ENCODE measurements around the gene CXorf65.
A peak's percentile ranks its signal among the peaks of the same experiment; 100 is the strongest.

The CXorf65 gene

DNA sequence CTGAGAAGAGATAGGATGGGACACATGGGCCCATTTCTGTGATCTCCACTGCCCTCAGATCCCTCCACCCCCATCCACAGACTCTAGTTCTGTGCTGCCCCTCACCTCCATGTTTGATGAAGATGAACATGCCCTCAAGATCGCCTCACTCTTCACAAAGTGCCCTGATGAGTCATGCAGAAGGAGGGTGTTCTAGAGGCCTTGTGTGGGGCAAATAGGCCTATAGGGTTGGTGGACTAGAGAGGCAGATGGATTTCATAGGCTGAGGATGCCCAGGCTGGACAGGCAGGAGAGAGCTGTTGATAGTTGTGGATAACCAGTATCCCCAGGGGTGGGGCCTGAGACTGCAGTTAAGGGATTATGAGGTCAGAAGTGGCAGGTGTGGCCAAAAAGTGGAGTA is at the start of gene CXorf65:
TSS of gene CXorf65 (minus strand) at position 314 of the 400 bp plus-strand sequence. CDS start at position 130, 184 bp downstream.
- peak; percentile 39 for DNase-seq

DNA sequence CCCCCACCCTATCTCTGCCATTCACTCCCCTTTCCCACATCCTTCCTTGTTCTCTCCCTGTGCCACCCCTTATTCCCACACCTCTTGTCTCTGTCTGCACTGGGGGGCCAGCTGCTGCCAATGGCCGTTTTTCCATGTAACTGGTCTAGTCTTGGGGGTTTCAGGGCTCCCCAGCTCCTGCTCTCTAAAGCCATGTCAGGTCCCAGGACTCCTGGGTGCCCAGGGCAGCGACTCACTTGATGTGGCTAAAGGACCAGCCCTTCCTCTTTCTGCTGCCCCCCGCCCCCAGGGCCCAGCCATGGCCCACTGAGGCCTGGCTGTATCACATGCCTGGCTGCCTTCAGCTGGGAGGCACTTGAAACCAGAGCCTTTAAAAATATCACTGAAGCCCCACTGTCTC is 48.1 kb upstream of the CXorf65 start:
- DNase-seq: no peak

DNA sequence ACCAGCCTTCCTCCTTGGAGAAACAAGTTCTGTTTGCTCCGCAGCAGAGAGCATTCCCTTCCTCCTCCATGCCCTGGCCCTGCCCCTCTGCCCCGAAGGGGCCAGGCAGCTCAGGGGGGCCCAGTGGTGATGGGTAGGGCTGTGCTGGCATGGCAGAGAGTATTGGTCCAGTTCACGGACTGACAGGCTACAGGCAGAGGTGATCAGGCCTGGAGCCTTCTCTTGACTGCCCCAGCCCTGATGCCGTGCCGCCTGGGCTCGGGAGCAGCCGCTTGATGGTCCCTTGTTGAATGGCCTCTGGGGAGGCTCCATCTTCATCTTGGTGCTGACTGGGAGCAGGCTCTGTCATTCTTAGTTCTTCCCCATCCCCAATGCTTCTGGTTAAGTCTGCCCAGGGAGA is 47.7 kb upstream of the CXorf65 start:
- no peak for DNase-seq

- no peak for DNase-seq
These were observed 44.8 kb upstream of the CXorf65 start for GRCh38 chrX:71151366-71151765.

- no peak for DNase-seq
These were observed 41.7 kb upstream of the CXorf65 start for GRCh38 chrX:71148278-71148663.

DNA sequence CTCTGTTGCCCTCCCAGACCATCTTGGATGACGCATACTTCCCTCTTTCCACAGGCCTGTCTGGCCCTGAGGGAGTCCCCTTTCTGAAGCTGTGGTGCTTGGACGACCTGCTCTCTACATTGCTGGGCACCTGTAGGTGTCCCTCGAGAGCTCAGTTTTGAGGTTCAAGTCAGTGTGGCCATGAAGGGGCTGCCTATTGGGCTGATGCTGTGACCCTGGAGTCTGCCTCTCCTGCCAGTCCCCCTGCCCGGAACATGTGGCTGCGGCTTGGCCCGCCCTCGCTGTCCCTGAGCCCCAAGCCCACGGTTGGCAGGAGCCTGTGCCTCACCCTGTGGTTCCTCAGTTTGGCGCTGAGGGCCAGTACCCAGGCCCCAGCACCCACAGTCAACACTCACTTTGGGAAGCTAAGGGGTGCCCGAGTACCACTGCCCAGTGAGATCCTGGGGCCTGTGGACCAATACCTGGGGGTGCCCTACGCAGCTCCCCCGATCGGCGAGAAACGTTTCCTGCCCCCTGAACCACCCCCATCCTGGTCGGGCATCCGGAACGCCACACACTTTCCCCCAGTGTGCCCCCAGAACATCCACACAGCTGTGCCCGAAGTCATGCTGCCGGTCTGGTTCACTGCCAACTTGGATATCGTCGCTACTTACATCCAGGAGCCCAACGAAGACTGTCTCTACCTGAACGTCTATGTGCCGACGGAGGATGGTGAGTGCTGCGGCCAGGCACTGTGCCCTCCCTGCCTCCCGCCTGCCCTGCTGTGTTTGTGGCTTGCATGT is 41.1 kb upstream of the CXorf65 start:
- DNase-seq: no peak

DNA sequence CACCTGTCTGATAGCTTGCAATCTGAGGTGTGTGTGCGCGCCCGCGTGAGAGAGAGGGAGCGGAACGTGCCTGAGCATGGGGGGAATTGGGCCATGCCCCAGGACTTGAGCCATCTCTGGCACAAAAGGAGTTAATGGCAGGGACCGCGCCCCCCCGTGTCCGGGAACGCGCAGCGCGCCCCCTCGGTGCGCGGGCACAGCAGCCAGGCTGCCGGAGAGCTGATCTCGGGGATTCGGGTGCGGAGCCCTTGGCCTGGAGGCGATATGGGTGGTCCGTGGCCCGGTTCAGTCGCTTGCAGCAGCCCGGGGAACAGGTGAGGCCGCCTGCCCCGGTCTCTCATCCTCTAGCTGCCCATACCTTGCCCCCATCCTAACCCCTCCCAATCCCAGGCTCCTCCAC is 38.1 kb upstream of the CXorf65 start, which contains the start of gene NLGN3:
TSS of gene NLGN3 (plus strand) at position 191 of the 400 bp plus-strand sequence. CDS start 2,909 bp downstream, outside the sequence.
- no peak for DNase-seq

DNA sequence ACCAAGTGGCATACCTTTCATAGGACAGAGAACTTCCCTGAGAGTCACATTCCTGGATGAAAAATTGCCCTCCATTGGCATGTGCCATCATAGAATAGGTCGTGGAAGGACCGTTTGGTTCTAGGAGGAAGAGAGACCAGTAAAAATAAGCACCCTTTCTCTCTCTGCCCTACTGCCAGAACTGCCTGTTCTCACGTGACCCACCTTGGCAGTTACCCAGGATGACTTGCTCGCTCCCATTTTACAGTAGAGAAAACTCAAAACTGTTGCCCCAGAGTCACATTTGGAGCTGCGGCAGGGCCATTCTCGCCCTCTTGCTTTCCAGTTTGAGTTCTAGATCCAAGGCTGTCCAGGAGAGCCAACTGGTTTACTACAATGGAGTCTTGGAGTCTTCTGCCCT is 37.0 kb upstream of the CXorf65 start:
- DNase-seq: no peak

- peak; percentile 15 for DNase-seq
These were observed 33.9 kb upstream of the CXorf65 start for GRCh38 chrX:71140440-71140839.

DNA sequence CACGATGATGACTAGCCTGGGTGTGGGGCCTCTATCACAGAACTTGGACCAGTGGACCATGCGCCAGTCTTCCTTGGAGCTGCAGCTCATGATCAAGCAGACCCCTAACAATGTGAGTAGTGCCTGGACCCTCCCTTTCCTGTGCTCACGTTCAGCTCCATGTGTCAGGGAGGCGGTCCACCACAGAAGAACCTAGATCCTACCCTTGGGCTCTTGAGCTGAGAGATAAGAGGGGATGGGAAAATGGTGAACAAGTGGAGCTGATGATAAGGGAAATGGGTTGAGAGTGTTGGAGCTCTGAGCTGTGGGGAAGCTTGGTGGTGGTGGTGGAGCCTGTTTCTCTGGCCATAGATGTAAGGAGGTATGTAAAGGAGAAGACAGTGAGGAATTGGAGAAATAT is 25.0 kb upstream of the CXorf65 start:
- DNase-seq: no peak

GRCh38 chrX:71128915-71129765 is 22.6 kb upstream of the CXorf65 start:
- peak; percentile 85 for DNase-seq

GRCh38 chrX:71128166-71128833 is 21.8 kb upstream of the CXorf65 start:
- DNase-seq: no peak

DNA sequence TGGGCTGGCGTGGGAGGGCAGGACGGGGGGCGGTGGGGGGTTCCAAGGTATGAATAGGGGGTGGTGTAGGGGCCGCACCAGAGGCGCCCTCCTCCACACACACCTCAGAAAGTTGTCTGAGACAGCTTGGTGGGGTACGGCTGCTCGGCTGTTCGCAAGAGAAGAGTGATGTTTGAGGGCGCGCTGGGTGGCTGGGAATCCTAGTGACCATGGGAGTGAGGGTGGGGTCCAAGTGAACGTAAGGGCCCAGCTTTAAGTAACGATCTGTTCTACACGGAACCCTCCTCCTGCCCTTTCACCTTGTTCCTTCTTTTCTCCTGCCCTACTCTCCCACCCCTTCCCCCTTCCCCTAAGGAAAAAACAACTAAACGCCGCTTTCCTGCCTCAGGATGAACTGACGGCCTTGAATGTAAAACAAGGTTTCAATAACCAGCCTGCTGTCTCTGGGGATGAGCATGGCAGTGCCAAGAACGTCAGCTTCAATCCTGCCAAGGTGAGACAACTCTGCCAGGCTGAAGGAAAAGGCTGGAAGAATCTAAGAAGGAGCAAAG is 12.5 kb upstream of the CXorf65 start:
- DNase-seq: peak; percentile 19

- DNase-seq: peak; percentile 86
These were observed 11.8 kb upstream of the CXorf65 start, which contains the start of gene MED12 for GRCh38 chrX:71118032-71118984. Gene MED12 (plus strand): TSS chrX:71118596. CDS start chrX:71118755, 159 bp downstream.

DNA sequence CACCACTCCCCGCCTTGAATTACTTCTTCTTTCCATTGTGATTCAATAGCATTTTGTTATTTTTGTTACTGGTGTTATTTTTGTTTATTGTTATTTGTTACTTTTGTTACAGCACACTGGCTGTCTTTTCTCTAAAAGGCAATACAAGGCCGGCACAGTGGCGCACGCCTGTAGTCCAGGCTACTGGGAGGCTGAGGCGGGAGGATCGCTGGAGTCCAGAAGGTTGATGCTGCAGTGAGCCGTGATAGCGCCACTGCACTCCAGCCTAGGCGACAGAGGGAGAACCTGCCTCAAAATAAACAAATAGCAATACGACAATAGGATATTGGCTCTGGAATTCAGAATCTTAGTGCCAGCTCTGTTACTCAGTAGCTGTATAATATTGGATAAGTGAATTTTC is 10.8 kb upstream of the CXorf65 start:
- DNase-seq: no peak

GRCh38 chrX:71111921-71112431 is 5.4 kb upstream of the CXorf65 start:
- DNase-seq: peak; percentile 31

- peak; percentile 81 for DNase-seq
These were observed 4.8 kb upstream of the CXorf65 start, which contains the start of gene IL2RG for GRCh38 chrX:71111141-71111843. Gene IL2RG (minus strand): TSS chrX:71111577. CDS start chrX:71111539, 38 bp downstream.

- DNase-seq: no peak
These were observed 2.5 kb upstream of the CXorf65 start for GRCh38 chrX:71109051-71109450.

GRCh38 chrX:71107762-71108360 is 1.3 kb upstream of the CXorf65 start:
- DNase-seq: peak; percentile 68

- no peak for DNase-seq
These were observed 705 bp upstream of the CXorf65 start for GRCh38 chrX:71107245-71107644.
